Renal cortex interstitium (tissue), 11 donors: ENCODE measurements around the gene NPHP4. TPM values are rescaled to one million over a fixed set of nuclear protein-coding genes. Genes with fewer than 3 reads are reported as not detected.
"Not testable (repeated sequence)": the region's sequence is repeated elsewhere in the genome, so short reads cannot be mapped to it uniquely, and the experiment has no call there.

Experiments
- DNase-seq, 11 donors: peaks; one replicate each; pipeline ENCODE4 v3.0.0-alpha.2; 2013; ENCODE audit warnings: low read depth in 9 of 11, low spot score in 4 of 11; ENCODE audit errors: extremely low read depth in 1 of 11
- polyA plus RNA-seq, 3 donors: library from polyadenylated mRNA; unstranded; fragments of 120-200 nt; gene quantifications; one replicate each; pipeline ENCODE4 v1.2.1, GENCODE V29; 2013; ENCODE audit not compliant: insufficient read length in 3 of 3

Gene NPHP4
- polyA plus RNA-seq, 3 donors = 9.1 to 16.6 (median 13.0) TPM

- no peak for DNase-seq
Measured at GRCh38 chr1:6026095-6026809, 34.0 kb upstream of the NPHP4 start.

GRCh38 chr1:6025269-6026094 is 33.3 kb upstream of the NPHP4 start:
- no peak for DNase-seq

GRCh38 chr1:6024376-6024775 is 32.2 kb upstream of the NPHP4 start:
- DNase-seq = no peak

- no peak for DNase-seq
Measured at GRCh38 chr1:6023346-6023745, 31.1 kb upstream of the NPHP4 start.

- DNase-seq = no peak
Measured at GRCh38 chr1:6022193-6022592, 30.0 kb upstream of the NPHP4 start.

GRCh38 chr1:6019166-6019845 is 27.1 kb upstream of the NPHP4 start:
- no peak for DNase-seq

GRCh38 chr1:6017654-6018053 is 25.4 kb upstream of the NPHP4 start:
- DNase-seq = not testable (repeated sequence)

- DNase-seq = no peak
Measured at GRCh38 chr1:6016191-6016865, 24.1 kb upstream of the NPHP4 start.

- no peak for DNase-seq
Measured at GRCh38 chr1:6014130-6014999, 22.1 kb upstream of the NPHP4 start.

GRCh38 chr1:6013491-6013890 is 21.3 kb upstream of the NPHP4 start:
- no peak for DNase-seq

GRCh38 chr1:6012529-6013318 is 20.5 kb upstream of the NPHP4 start:
- no peak for DNase-seq

GRCh38 chr1:6011946-6012258 is 19.7 kb upstream of the NPHP4 start:
- DNase-seq = no peak

- no peak for DNase-seq
Measured at GRCh38 chr1:6011161-6011945, 19.1 kb upstream of the NPHP4 start.

GRCh38 chr1:6010554-6010953 is 18.3 kb upstream of the NPHP4 start:
- DNase-seq = no peak

- DNase-seq = no peak
Measured at GRCh38 chr1:6009120-6010040, 17.2 kb upstream of the NPHP4 start.

- DNase-seq = no peak
Measured at GRCh38 chr1:6008696-6009095, 16.5 kb upstream of the NPHP4 start.
